ENCODE measurements around the gene SYTL3.

SYTL3 gene

DNA sequence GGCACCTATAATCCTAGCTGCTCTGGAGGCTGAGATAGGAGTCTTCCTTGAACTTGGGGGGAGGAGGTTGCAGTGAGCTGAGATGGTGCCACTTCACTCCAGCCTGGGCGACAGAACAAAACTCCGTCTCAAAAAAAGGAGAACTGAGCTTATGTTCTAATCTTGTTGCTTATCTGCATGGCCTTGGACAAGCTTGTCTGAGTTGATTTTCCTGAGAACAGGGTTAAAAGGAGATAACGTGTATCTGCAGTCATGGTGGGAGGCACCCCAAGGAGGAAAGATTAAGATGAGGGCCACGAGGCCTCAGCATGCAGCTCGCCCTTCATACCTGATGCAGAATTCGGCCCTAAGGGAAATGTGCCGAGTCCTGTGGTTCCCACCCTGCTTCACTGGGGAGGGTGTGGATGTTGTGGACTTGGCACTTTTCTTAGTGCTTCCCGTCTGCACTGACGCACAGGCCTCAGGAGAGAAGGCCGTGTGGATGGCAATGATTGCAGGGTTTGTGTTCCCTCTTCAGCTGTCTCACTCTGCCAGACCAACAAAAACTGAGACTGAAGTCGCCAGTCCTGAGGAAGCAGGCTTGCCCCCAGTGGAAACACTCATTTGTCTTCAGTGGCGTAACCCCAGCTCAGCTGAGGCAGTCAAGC is 113.1 kb downstream of the SYTL3 start:
- no peak for DNase-seq (ENCODE audit: low read depth)

DNA sequence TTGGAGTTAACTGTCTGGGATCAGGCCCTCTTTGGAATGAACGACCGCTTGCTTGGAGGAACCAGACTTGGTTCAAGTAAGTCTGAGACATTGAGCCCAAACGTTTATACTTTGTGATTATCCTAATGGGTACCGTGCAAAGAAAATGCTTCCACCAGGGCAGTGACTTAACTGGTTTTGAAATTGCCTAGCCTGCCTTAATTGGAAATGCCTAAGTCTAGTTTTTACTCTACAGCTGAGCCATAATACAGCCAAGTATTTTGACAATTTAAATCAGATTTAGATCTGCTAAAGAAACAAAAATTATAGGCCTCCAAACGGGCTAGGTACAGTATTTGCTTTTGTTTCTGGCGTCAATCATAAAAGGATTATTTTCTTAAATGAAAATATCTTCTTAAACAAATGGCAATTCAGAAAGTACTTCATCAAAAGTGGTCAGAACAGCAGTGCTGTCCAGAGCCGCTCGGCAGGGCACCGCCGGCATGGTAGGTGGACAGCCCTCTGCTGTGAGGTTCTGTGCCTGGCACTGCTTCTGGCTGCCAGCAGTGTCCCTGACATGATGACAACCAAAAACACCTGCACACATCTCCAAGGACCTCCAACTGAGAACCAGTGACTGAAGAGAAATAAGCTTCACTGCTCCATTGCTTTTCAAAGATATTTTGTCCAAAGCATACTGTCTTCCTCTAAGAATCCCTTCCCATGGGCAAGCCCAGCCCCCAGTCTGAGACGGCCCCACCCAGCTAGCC is 113.8 kb downstream of the SYTL3 start:
- DNase-seq (ENCODE audit: low read depth), result no peak

DNA sequence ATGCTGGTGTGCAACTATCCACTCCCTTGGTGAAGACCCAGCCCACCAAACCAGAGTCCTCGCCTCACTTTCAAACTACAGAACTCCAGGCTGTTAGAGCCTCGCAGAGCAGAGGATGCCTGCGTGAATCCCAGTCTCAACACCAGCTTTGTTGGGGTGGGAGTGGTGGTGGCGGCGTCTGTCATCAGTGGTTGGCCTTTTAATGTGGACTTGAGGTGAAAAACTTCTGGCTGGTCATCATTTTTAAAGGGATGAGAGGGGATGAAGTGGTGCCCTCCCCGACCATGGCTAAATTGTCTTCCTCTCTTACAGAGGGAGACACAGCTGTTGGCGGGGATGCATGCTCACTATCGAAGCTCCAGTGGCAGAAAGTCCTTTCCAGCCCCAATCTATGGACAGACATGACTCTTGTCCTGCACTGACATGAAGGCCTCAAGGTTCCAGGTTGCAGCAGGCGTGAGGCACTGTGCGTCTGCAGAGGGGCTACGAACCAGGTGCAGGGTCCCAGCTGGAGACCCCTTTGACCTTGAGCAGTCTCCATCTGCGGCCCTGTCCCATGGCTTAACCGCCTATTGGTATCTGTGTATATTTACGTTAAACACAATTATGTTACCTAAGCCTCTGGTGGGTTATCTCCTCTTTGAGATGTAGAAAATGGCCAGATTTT is 114.5 kb downstream of the SYTL3 start:
- DNase-seq (ENCODE audit: low read depth), result no peak

DNA sequence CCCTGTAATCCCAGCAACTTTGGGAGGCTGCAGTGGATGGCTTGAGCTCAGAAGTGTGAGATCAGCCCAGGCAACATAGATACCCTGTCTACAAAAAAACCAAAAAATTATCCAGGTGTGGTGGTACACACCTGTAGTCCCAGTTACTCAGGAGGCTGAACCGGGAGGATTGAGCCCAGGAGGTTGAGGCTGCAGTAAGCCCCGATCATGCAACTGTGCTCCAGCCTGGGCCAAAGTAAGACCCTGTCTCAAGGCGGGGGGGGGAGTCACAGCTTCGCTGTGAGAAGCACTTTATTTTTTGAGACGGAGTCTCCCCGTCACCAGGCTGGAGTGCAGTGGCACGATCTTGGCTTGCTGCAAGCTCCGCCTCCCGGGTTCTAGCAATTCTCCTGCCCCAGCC is 115.1 kb downstream of the SYTL3 start:
- no peak for DNase-seq (ENCODE audit: low read depth)

DNA sequence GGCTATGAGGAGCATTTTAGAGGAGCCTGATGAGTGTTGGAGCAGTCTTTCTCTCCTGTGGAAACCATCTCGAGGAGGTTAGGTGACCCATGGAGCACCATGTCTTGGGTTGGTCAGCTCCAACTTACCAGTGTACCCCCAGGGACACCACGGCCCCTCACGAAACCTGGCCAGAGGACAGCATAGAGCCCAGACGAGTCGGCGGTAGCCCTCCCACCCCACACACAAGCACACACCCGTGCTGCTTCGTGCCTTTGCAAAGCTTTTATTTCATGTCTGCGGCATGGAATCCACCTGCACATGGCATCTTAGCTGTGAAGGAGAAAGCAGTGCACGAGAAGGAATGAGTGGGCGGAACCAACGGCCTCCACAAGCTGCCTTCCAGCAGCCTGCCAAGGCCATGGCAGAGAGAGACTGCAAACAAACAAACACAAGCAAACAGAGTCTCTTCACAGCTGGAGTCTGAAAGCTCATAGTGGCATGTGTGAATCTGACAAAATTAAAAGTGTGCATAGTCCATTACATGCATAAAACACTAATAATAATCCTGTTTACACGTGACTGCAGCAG is 115.7 kb downstream of the SYTL3 start:
- no peak for DNase-seq (ENCODE audit: low read depth)

DNA sequence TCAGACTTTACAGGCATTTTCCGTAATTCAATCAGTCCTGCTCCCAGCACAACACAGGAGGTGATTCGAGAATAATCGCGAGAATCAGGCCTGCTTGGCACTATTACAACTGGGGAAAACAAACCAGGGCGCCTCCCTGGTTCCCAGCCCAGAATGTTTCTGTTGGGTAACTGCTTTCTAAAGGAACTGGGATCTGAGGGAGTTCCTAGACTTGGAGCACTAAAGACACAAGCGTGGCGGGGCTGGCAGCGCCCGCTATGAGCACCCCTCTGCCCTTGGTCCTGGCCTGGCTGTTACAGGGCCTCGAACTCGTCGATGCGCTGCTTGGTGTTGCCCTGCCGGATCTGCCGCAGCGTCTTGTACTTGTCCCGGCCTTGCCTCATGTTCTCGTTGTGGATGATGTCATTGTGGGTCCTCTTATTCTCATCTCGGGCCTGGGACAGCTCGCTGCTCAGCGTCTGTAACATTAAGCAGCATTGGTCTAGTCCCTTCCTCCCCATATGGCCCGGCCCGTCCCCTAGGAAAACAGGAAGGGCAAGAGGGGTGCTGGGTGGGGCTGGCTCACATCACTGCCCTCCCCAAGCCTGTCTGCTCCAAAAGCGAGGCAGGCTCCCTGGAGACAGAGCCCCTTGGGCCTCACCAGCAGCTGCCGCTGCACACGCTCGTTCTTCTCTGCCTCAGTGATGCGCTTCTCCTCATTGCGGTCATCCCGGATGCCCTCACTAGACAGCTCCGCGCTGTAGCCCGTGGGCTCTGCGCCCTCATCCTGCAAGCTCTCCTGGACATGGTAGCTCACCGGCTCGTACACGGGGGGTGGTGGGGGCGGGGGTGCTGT is 117.0 kb downstream of the SYTL3 start:
- no peak for DNase-seq (ENCODE audit: low read depth)

DNA sequence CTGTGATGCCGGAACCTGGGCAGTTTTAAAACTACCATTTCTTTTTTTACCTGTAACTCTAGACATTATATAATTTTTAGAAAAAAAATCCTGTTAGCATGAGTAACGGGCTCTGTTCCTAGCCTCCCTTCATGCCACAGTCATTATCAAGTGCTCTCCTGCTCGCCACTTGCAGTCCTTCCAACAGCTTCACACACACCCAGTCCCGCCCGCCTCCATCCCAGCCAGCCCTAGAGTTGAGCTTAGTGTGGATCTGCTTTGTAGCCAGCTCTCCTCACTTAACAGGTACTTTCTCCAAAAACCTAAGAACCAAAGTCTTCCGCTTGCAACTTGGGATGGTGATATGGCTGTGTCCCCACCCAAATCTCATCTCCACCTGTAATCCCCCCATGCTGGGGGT is 117.9 kb downstream of the SYTL3 start:
- no peak for DNase-seq (ENCODE audit: low read depth)

DNA sequence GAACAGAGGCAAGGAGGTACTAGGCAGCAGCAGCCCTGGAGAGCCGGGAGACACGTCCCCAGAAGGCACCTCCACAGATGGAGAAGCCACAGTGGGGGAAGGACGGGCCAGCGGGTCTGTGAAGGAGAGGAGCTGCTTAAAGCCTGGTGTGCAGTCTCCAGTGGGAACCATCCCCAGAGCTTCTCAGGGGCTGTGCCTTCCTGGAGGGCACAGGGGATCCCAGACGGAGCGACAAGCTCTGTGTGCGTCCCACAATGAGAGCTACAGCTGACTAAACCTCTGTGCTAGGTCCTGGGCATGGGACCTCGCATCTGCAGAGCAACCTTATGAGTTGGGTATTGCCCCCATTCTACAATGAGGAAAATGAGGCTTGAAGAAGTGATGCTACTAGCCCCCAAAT is 118.6 kb downstream of the SYTL3 start:
- DNase-seq (ENCODE audit: low read depth), result no peak

DNA sequence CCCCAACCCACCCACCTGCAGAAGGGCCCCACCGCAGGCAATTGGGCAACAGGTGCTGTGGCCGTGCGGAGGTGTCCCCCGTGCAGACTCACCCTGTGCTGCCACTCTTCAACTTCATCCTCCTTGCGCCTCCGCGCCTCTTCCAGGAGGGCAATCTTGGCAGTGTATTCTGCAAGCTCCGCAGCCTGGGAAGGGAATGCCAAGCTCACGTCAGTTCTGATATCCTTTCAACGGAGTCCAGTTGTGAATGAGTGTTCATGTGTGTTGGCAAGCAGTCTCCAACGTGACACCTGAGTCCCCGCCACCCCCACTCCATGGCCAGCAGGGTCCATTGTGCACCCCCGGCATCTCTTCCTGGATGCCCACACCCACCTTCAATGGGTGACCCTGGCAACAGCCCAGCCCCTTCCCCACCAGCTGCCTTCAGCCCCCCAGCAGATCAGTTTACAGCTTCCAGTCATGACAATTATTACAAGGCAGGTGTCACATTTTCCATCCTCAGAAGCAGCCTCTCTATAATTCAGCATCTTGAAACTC is 119.4 kb downstream of the SYTL3 start:
- DNase-seq (ENCODE audit: low read depth), result no peak

DNA sequence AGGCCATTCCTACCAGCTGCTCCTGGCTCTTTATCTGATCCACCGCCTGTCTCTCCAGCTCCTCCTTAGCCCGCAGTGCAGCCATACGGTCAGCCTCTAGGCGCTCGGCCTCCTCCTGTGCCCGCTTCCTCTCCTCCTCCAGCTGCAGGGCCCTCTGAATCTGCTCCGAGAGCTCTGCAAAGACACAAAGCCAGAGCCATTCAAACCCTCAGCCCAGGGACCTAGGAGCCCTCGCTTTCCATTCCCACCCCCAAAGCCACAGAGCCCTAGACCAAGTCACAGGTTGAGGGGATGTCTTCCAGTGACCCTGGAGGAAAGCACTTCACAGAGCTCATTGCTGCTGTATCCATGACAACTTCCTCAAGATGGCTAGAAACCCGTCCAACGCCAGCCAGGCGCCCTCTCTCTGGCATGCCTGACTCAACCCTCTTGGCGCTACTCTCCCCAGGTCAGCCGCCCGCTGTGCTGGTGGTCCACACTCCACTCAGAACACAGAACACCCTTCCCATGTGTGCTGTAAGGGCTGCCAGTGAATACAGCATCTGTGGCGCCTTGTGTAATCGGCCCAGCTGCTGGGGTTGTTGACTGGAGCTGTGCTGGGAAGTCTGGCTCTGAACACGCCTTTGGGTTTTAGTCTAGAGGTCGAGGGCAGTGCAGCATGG is 120.0 kb downstream of the SYTL3 start:
- no peak for DNase-seq (ENCODE audit: low read depth)

DNA sequence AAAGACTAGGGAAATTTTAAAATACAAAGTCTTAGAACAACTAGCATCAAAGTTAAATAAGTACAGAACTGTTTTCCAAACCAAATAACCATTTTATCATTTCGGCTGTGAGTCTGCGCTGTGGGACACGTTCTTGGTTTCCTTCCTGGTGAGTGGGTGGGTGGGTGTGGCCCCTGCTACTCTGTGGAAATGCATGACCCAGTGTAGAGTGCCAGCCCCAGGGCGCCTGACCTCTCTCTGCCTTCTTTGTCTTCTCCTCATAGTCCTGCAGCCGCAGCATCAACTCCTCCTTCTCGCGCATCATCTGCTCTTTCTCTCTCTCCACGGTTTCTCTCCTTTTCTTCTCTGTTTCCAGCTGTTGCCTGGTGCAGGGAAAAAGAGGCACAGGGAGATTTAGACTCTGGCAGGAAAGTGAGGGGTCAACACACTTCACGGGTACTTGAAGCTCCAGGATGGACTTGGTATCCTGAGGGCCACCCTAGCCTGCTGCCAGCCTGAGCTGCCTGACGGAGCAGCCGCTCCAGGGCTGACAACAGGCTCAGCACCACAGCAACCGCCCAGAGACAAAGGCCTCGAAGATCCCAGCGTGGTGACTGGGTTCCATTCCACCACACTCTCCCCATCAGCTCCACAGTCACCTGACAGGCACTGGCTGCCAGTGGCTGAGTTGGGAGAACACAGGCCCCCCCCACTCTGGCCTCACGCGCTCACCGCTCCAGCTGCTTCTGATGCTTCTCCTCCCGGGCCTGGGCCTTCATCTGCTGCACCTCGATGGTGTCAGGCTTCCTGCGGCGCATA is 120.9 kb downstream of the SYTL3 start:
- no peak for DNase-seq (ENCODE audit: low read depth)

DNA sequence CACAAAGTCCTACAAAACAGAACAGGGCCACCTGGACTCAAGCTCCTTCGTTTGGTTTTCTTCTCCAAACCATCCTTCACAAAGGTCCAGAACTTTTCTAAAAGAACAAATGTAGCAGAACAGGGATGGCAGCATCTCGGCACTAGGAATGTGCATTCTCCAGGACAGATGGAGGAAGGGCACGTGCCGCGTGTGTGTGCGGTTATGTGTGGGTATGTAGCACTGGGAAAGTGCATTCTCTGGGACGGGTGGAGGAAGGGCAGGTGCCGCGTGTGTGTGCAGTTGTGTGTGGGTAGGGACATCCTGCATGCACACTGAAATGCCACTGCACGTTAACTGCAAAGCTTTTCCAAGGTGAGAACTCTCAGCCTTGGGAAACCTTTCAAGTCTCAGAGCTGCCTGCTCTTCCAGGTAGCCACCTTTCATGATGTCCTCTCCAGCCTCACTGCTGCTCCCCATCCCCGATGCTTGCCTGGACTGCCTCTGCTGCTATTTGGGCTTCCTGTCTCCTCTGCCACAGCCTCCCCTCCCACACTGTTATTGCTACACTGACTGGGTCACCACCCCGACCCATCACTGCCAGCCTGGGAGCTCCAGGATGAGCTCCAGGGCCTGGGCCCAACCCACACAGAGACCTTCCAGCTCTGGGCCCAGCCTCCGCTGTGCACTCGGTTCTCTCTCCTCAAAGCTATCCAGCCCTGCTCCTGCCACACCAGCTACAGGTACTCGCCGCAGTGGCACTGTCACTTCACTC is 121.7 kb downstream of the SYTL3 start:
- DNase-seq (ENCODE audit: low read depth), result no peak

DNA sequence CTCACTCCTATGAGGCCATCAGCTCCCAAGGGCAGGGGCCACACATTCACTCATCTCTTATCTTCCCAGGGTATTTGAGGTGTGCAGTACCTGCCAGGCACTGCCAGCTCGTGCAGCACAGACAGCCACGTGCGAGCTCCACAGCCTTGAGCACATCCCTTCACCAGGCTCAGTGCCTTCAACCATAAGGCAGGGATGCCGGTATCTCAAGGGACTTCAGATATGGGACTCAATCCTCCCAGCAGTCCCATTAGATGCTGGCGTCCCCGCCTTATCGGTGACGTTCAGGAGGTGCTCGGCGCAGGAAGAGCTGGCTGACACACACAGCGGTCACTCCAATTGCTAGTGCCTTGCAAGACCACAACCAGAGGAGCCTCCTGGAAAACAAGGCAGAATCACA is 122.3 kb downstream of the SYTL3 start:
- DNase-seq (ENCODE audit: low read depth), result no peak

DNA sequence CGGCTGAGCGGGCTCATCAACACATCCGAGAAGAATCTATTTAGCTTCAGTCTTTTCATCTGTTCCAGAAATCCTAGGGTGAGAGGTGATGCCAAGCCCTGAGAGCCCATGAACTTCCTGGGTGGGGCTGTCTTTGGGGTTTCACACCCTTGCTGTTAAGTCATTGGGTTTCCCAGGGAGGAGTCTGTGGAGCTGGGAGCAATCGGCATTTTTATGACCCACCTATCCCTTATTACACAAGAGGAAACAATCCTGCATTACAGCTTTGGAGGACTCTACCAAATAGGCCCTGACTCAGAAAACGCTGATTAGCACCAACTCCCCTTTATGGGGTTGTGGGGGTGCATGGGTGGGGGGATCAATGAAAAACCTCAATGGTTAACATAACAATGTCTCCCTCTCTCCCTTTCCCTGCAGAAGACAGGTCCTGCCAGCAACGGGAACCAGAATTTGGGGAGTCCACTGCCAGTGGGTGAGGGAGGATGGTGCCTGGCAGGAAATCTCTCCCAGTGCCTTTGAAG is 123.1 kb downstream of the SYTL3 start:
- DNase-seq (ENCODE audit: low read depth), result peak; percentile 33

DNA sequence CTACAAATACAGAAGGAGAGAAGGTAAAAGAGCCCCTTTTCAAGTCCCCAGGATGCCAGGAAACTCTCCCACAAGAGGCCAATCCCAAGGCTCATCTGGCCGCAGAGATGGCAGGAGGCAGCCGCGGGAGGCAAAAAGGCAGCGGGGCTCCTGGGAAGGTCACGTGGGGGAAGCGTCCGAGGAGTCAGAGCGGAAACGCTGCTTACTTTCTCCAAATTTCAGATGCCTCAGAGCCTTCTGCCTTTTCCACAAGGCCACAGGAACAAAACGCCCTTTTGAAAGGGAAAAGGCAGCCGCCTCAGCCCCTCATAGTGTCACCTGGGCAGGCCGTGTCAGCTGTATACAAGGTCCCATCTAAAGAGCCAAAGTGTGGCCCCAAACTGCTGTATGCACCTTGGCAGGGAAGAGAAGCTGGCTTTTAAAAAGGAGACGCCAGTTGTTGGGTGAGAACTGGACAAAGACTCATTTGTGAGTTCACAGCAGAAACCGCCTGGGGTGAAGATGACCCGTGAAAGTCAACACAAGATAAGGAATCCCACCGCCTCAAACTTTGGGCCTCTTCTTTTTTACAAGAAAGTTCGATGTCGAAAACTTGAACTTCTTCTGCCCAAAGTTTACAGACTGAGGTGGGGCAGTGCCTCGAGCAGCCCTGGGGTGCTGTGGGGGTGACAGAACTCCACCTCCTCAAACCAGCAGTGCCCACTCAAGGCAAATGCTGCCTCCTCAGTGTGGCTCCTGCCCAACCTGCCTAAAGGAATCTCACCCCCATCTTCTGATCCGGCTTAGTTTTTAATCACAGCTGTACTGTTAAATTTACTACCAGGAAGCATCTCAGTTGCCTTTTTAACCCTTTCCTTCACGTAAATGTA is 124.0 kb downstream of the SYTL3 start:
- DNase-seq (ENCODE audit: low read depth), result no peak

DNA sequence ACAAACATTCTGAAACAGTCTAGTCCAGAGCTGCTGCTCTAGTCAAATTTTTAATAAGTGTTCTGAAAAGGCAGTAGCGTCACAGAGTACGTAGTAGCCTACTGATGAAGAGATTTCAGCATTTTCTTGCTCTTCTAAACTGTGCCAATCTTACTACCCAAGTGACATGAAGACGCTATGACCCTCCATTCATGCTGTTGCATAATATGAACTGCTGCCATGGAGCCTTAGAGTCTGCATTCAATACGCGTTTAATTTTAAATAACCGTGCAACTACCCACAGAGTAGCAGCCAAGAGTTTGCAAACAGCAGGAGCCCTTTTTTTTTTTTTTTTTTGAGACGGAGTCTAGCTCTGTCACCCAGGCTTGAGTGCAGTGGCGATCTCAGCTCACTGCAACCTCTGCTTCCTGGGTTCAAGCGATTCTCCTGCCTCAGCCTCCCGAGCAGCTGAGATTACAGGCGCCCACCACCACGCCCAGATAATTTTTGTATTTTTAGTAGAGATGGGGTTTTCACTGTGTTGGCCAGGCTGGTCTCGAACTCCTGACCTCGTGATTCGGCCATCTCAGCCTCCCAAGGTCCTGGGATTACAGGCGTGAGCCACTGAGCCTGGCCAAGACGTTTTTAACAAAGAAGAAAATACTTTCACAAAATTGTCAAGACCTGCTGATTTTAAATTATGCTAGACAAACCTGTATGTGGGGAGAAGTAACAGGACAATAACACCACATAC is 125.0 kb downstream of the SYTL3 start:
- DNase-seq (ENCODE audit: low read depth), result no peak

DNA sequence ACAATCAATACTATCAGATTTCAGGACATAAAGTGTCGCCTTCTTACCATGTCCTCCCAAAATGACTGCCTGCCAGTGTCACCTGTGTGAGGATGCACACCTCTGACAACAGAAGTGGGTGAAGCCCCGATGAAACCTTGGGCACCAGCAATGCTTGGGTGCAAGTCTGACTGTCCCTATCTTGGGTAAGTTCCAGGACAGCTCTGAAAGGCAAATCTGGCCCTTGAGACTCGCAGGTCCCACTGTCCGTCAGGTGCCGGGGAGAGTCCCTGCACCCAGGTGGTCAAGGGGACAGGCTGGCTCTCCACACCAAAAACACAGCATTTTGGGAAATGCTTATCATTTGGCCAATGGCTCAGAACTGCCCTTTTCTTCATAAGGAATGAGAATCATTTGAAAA is 126.0 kb downstream of the SYTL3 start:
- no peak for DNase-seq (ENCODE audit: low read depth)

DNA sequence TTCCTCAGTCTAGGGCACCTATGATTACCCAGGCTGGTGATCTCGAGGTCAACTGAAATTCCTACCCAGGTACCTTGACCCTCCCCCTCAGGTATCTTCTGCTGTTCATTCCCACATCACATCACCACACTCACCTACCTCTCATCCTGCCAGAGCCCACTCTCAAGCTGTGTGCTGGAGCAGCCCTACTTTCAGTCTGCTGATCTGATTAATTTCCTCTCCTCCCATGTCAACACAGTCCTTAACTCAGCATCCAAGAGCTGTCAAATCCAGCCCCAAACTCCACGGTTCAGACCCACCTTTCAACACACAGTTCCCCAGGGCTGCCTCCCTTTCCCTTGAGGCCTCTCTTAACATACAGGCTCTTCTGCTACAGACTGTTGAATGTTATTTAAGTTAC is 126.9 kb downstream of the SYTL3 start:
- DNase-seq (ENCODE audit: low read depth), result no peak

All from iris pigment epithelial cell (primary cell).